ENCODE data around the gene KCNJ13.

The KCNJ13 gene

DNA sequence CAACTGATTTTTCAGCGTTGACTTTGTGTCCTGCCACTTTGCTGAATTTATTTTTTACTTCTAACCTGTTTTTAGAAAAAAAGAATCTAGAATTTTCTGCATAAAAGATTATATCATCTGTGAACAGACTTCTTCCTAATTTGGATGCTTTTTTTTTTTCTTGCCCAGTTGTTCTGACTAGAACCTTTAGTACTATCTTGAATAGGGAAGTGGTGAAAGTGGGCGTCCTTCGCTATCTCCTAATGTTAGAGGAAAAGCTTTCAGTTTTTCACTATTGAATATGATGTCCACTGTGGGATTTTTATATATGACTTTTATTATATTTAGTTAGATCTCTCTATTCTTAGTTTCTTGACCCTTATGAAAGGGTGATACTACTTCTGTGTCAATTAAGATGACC lies 25.7 kb upstream of the KCNJ13 start:
- CTCF ChIA-PET, result no interaction called here

GRCh38 chr2:232800166-232800565 lies 23.8 kb upstream of the KCNJ13 start:
- no peak for DNase-seq (ENCODE audit: low spot score)
- TF ChIP-seq, protein P1, sequence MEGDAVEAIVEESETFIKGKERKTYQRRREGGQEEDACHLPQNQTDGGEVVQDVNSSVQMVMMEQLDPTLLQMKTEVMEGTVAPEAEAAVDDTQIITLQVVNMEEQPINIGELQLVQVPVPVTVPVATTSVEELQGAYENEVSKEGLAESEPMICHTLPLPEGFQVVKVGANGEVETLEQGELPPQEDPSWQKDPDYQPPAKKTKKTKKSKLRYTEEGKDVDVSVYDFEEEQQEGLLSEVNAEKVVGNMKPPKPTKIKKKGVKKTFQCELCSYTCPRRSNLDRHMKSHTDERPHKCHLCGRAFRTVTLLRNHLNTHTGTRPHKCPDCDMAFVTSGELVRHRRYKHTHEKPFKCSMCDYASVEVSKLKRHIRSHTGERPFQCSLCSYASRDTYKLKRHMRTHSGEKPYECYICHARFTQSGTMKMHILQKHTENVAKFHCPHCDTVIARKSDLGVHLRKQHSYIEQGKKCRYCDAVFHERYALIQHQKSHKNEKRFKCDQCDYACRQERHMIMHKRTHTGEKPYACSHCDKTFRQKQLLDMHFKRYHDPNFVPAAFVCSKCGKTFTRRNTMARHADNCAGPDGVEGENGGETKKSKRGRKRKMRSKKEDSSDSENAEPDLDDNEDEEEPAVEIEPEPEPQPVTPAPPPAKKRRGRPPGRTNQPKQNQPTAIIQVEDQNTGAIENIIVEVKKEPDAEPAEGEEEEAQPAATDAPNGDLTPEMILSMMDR (conservative IDR thresholded peaks at IDR 0.05; ENCODE audit: low read depth), result no peak
- no peak overlapping the region for H3K27ac ChIP-seq
- CTCF ChIA-PET, result no interaction called here
- POLR2A ChIA-PET (ENCODE audit: low non-redundant PET), result no interaction called here

More for the DNA sequence above, 25.7 kb upstream of the KCNJ13 start:
- POLR2A ChIA-PET (ENCODE audit: low non-redundant PET), result no interaction called here
- DNase-seq (ENCODE audit: low spot score), result no peak
- no peak overlapping the region for H3K27ac ChIP-seq
- TF ChIP-seq, protein P1 (conservative IDR thresholded peaks at IDR 0.05; ENCODE audit: low read depth), result no peak

- CTCF ChIA-PET, result interaction anchor here (0.6 kb wide), 1 partner anchor 16 kb away, joined by 3 read pairs; no protein-coding TSS in a partner anchor
- no peak overlapping the region for H3K27ac ChIP-seq
- POLR2A ChIA-PET (ENCODE audit: low non-redundant PET), result no interaction called here
- no peak for DNase-seq (ENCODE audit: low spot score)
- TF ChIP-seq, protein P1 (conservative IDR thresholded peaks at IDR 0.05; ENCODE audit: low read depth), result no peak
These were observed 21.8 kb upstream of the KCNJ13 start for GRCh38 chr2:232798187-232798586.

- H3K27ac ChIP-seq, result no peak overlapping the region
- CTCF ChIA-PET, result interaction anchor here (0.6 kb wide), 1 partner anchor 282 kb away, joined by 3 read pairs; no protein-coding TSS in a partner anchor
- POLR2A ChIA-PET (ENCODE audit: low non-redundant PET), result no interaction called here
- no peak for DNase-seq (ENCODE audit: low spot score)
- TF ChIP-seq, protein P1 (conservative IDR thresholded peaks at IDR 0.05; ENCODE audit: low read depth), result no peak
These were observed 19.6 kb upstream of the KCNJ13 start for GRCh38 chr2:232795920-232796319.

DNA sequence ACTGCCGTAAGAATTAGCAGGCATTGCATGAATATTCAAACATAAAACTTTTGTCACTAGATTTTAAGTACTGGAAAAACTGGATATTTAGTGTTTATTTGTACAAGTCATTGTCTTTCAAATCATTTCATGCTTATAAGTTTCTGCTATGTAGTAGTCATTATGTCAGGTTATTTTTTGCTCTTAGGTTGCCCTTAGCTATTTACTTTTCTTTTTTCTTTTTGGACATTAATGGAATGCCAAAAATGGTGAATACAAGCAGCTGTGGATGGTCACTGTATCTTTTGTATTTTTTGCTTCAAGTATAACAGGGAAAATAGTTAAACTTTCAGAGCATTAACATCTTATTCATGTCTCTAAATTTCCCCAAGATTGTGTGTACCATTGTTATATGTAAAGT lies 18.6 kb upstream of the KCNJ13 start:
- TF ChIP-seq, protein P1 (conservative IDR thresholded peaks at IDR 0.05; ENCODE audit: low read depth), result no peak
- H3K27ac ChIP-seq, result no peak overlapping the region
- CTCF ChIA-PET, result interaction anchor here (0.6 kb wide), 1 partner anchor 282 kb away, joined by 3 read pairs; no protein-coding TSS in a partner anchor
- no peak for DNase-seq (ENCODE audit: low spot score)
- POLR2A ChIA-PET (ENCODE audit: low non-redundant PET), result no interaction called here

GRCh38 chr2:232793271-232793670 lies 16.9 kb upstream of the KCNJ13 start:
- no peak overlapping the region for H3K27ac ChIP-seq
- ChIA-PET POLR2A (ENCODE audit: low non-redundant PET) (no interaction called here), CTCF (no interaction called here)
- TF ChIP-seq, protein P1 (conservative IDR thresholded peaks at IDR 0.05; ENCODE audit: low read depth), result no peak
- no peak for DNase-seq (ENCODE audit: low spot score)

DNA sequence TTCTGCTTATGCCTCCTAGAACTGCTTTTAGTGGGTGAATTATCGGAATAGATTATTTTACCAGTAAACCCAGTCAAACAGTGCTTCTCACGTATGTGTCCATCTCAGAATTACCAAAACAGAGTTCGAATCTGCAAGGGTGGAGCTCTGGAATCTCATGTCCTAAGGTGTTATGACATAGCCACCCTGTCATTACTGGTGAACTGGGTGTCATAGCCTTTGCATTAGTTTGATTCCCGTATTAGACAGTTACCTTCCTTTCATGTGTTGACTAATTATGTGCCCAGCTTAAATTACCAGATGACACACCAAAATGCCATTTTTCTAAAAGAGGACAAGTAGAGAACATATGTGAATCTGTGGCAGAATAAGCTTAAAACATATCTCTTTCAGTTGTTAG lies 15.2 kb upstream of the KCNJ13 start:
- CTCF ChIA-PET, result no interaction called here
- H3K27ac ChIP-seq, result no peak overlapping the region
- POLR2A ChIA-PET (ENCODE audit: low non-redundant PET), result no interaction called here
- no peak for DNase-seq (ENCODE audit: low spot score)
- TF ChIP-seq, protein P1 (conservative IDR thresholded peaks at IDR 0.05; ENCODE audit: low read depth), result no peak

Data from RWPE1 (cell line).